T47D (cell line): ENCODE data around the gene CLTA.
A peak's percentile ranks its signal among the peaks of the same experiment; 100 is the strongest.
"Not testable (repeated sequence)": the region's sequence is repeated elsewhere in the genome, so short reads cannot be mapped to it uniquely, and the experiment has no call there.

ENCODE experiments used
- DNase-seq, 2 experiments: peaks; one replicate each; pipeline versions ENCODE4 v3.0.0 to v3.0.0-alpha.2; 2011 to 2012; ENCODE audit warnings: low read depth in 1 of 2, low spot score in 1 of 2
- JUND ChIP-seq: IDR thresholded peaks from 2 replicates; pipeline ENCODE4 v1.6.1; 2012; ENCODE audit warnings: low read depth
- in situ Hi-C: cut with HindIII; loops from 2 replicates; pipeline ENCODE4 v1.10.0; 2016; ENCODE audit warnings: low sequenced_read_pairs, low pct_unique_long_range_greater_than_20kb

Gene CLTA

GRCh38 chr9:36245906-36246305, 55.2 kb downstream of the CLTA start:
- in situ Hi-C loops, result no loop called here
- no peak for DNase-seq
- no peak for TF ChIP-seq JUND

GRCh38 chr9:36247356-36247755, 56.6 kb downstream of the CLTA start:
- DNase-seq, result no peak
- no peak for TF ChIP-seq JUND
- in situ Hi-C loops, result no loop called here

GRCh38 chr9:36248061-36248460, 57.3 kb downstream of the CLTA start:
- in situ Hi-C loops, result not testable (repeated sequence)
- DNase-seq, result peak; percentile 26 to 61

GRCh38 chr9:36249189-36249588, 58.5 kb downstream of the CLTA start:
- no peak for TF ChIP-seq JUND
- no peak for DNase-seq
- in situ Hi-C loops, result no loop called here

DNA sequence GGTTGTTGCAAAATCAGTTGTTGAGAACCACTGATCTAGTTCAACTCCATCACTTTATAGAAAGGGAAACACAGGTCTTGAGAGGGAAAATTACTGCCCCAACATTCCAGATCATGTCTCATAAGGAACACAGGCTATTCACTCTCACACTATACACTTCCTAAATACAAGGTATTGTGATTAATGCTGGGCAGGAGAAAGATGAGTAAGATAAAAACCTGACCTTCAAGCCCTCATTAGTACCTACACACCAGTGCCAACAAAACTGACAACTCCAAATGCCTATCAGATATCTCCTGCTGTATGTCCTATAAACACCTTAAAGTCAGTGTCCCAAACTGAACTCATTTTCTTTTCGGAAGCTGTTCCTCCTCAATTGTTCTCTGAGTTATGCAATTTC, 59.4 kb downstream of the CLTA start:
- no peak for DNase-seq
- in situ Hi-C loops, result no loop called here
- no peak for TF ChIP-seq JUND

DNA sequence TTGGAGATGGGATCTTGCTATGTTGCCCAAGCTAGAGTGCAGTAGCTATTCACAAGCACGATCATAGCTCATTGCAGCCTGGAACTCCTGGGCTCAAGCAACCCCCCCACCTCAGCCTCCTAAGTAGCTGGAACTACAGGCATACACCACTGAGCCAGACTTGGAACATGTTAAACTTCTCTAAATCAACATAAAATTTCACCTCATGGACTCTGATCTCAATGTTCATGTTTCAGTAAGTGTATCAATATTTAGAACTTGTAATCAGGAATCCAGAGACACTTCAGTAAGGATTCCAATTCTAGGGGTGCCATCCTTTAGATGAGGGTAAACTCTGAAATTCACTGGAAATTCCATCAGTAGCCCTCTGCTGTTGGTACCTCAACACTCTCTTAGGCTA, 60.7 kb downstream of the CLTA start:
- no peak for TF ChIP-seq JUND
- in situ Hi-C loops, result no loop called here
- DNase-seq, result no peak

GRCh38 chr9:36258208-36258995, 67.7 kb downstream of the CLTA start, which contains the start of gene GNE:
GNE (minus strand) TSS chr9:36258448; CDS start chr9:36249355, 9,093 bp downstream.
- DNase-seq, result peak; percentile 60 to 96
- in situ Hi-C loops, result no loop called here
- TF ChIP-seq JUND, result no peak

GRCh38 chr9:36258996-36259533, 68.3 kb downstream of the CLTA start:
- TF ChIP-seq JUND, result no peak
- no peak for DNase-seq
- in situ Hi-C loops, result no loop called here
